UCSD-AML1 (cell line): ENCODE measurements around the gene ITPR1.
A peak's percentile ranks its signal among the peaks of the same experiment; 100 is the strongest.
"Not testable (repeated sequence)": the region's sequence is repeated elsewhere in the genome, so short reads cannot be mapped to it uniquely, and the experiment has no call there.

Experiments
- DNase-seq: peaks from one replicate; lab custom pipeline; 2025; ENCODE audit not compliant: unreplicated experiment; lab: John Stamatoyannopoulos, UW

Gene ITPR1

DNA sequence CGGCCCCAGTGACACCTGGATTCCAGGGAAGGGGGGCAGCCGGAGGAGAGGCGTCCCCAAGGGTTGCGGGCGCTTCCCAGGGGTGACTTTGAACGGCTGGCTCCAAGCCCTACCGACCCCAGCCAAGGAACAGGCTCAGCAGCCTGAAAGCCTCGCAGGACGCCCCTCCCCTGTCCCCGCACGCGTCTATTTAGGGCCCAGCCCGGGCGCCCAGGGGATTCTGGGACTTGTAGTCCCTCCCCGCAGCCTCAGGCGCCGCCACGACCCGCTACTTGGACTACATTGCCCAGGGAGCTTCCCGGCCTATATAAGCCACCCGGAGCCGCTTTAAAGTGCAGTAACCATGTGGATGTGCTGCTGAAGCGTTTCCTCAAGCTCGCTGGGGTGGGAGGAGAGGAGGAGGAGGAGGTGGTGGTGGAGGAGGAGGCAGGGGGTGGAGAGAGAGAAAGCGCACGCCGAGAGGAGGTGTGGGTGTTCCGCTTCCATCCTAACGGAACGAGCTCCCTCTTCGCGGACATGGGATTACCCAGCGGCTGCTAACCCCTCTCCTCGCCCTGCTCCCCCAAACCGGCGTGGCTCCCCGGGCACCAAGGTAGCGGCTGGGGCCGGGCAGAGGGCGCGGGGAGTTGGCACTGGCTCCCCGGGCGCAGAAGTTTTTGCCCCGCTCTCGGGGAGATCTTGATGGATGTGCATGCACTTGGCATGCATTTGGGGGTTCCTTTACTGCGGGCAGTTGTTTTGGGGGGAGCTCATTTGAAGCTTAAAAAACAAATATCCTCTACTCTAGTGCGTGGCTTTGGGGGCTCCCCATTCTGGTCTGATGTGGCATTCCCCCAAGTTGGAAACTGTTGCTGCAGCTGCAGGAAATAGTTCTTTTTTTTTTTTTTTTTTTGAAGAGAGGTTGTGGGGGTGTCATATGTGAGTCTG is at the start of gene ITPR1:
ITPR1 (plus strand) TSS at position 335 of the 927 bp plus-strand sequence. CDS start 23,144 bp downstream, outside the sequence.
- peak; percentile 99 for DNase-seq

DNA sequence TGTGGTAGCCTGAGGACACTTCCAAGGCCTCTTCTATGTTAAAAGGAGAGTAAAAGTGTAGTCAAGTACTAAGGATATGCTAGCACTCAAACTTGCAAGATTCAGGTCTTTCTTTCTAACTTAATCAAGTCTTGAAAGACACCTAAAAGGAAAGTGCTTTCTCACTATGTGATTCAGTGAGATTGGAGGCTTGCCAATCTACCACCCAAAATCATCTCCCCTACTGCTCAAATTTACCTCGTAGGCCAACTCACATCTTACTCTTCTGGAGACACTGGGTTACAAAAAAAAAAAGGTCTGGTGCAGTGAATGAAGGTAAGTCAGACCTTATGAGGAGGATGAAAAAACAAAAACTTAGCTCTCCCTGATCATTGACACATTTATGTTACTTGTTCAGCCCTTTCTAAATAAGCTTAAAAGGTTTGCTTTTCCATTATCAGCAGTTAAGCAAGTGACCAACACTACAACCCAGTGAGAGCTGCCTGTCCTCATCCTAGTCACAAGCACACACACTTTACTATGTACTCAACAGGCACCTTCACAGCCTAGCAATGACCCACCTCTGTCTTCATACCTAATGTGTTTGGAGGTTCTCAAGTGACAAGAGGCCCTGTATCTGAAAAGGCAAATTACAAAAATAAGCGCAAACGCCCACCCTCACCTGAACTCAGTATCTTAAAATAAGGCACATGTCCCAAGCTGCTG is 45.7 kb upstream of the ITPR1 start:
- DNase-seq = no peak

DNA sequence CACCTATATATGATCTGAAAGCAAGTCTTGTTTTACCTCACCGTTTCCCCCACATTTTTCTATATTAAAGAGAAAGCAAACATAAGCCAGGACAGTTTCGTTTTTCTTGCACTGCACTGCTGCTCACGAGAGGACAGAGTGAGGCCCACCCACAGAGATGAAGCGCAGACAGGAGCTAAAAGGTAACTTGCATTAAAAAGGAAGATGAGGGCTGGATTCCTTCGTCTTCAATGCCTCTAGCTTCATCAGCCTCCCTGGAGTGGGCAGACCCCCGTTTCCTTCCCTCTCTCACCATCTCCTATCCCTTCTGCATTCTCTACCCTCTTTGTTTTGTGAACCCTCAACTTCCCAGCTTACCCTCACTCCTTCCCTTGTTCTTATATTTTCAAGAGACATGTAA is 45.0 kb upstream of the ITPR1 start:
- no peak for DNase-seq

DNA sequence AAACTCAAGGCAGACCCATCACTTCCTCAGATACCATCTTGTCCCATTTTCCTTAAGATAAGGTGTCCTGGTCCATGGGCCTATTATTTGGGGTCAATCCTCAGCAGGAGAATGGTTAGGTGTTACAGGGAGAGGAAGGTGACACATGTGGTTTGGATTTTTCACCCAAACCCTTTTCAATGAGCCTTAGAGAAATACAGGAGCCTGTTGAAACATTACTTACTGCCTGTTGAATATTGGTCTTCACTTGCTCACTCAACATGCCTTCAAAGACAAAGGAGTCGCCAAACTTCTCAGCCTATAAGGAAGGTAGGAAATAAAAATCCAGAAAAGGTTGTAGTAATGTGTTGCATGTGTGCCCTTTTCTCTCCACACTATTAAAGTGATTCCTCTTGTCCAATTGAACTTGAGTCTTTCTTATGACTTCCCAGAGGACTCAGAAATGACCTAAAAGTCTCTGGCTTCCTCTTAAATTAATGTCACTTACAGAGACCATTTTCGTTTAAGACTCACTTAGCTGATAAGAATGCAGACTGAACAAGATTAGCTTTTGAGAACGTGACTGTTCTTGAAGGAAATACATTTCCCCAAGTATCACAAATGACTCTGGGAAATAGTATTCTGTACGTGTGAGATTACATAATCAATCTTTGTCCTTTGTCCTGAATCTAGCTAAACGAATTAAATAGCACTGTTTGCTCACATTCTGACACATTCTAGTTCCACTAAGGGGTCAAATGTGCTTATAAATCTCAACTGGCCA is 43.9 kb upstream of the ITPR1 start:
- no peak for DNase-seq

DNA sequence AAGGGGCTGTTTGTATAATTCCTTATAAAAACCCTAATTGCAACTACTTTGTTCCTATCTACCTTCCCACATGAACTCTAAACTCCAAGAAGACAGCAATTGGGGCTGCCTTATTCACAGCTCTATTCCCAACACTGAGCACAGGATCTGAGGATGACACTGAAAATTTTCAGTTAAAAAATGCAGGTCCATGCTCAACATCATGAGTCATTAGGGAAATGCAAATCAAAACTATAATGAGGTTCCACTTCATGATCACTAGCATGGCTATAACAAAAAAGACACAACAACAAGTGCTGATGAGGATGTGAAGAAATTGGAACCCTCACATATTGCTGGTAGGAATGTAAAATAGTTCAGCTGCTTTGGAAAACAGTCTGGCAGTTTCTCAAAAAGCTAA is 39.0 kb upstream of the ITPR1 start:
- DNase-seq = no peak

DNA sequence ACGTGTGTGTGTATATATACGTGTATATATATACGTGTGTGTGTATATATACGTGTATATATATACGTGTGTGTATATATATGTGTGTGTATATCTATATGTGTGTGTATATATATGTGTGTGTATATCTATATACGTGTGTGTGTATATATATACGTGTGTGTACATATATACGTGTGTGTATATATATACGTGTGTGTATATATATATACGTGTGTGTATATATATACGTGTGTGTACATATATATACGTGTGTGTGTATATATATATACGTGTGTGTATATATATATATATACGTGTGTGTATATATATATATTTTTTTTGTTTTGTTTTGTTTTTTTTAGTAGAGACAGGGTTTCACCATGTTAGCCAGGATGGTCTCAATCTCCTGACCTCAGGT is 36.4 kb upstream of the ITPR1 start:
- not testable (repeated sequence) for DNase-seq

DNA sequence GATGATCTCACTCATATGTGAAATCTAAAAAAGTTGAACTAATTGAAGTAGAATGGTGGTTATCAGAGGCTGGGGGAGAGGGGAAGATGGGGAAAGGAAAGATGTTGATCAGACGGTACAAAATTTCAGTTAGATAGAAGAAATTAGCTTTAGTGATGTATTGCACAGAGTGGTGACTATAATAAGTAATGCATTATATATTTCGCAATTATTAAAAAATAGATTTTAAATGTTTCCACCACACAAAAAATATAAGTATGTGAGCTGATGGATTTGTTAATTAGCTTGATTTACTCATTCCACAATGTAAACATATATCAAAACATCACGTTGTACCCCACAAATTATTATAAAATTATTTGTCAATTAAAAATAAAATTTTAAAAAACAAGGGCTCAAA is 34.2 kb upstream of the ITPR1 start:
- DNase-seq = no peak

DNA sequence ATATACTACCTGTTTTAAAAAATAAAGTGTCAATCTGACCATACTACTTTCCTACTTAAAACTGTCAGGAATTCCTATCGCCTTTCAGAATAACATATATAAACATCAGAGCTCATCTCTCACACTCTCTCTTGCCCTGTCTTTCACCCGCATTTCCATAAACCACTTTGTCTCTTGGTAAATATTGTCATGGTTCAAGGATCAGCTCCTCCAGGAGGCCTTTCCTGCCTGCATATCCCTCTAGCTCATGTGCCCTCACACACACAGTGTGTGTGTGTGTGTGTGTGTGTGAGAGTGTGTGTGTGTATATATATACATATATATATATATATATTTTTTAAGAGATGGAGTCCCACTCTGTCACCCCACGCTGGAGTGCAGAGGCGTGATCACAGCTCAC is 32.8 kb upstream of the ITPR1 start:
- DNase-seq = no peak

DNA sequence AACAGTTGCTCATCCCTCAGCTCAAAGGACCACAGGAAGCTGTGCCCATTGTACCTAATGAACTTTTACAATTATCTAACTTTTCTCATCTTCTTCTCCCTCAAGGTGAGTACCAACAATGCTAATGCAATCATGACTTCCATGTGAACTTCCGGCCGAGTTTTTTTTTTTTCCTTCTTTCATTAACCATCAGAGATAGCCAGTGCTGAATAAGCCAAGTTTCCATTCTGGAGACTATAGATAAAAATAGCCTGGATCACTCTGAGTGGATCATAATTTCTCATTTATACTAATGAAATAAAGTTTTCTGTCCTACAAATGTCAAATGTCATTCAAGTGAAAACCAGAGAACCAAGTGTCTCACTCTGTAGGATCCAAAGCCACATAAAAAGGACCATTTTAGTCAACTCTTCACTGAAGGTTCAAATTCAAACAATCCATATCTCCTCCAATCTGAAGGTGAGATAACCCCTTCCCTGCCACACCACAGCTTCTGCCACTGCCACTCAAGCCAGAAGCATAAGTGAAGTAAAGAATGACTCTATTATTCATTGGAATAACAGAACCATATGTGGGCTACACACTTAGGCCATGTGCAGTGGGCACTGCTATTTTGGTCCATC is 31.6 kb upstream of the ITPR1 start:
- DNase-seq = no peak

DNA sequence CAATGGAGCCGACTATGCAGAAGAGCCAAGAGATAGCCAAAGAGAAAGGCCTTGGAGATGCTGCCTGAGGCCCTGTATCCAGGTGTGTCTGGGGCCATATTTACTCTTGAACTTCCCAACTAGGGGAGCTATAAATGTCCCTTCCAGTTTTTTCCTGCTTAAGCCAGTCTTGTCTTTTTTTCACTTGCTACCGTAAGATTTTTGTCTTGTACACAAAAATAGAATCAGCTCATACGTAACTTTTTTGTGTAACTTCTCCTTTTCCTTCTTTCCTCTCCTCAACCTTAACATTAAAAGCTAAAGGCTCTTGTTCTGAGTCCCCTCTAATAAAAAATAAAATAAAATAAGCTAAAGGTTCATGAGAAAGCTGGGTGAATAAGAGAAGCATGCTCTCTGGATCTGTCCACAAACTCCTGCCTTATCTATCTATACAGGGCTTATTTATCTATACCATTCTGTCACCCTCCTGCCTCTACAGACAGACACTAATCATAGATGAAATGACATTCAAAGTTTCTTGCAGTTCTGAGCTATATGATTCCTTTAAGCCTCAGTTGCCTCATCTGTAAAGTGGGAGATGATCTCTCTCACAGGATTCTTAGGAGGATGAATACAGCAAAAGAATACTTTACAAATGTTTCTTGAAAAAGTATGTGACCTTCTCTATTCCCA is 30.6 kb upstream of the ITPR1 start:
- no peak for DNase-seq

DNA sequence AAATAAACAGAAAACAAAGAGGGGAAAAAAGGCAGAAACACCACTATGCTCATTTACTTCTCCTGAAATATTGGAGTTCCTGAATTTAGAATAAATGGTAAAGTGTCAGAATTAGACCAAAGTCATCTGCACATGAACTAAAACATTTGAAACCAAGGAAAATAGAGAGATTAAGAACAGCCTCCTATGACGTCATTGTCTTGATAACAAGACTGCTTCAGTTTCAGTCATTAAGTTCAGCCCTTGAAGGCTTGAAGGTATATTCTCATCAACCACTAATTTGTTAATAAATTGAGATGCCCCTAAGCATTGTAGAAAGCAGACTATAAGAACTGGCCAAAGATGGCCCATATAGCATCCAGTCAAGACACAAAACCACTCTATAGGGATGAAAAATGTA is 28.6 kb upstream of the ITPR1 start:
- DNase-seq = no peak

DNA sequence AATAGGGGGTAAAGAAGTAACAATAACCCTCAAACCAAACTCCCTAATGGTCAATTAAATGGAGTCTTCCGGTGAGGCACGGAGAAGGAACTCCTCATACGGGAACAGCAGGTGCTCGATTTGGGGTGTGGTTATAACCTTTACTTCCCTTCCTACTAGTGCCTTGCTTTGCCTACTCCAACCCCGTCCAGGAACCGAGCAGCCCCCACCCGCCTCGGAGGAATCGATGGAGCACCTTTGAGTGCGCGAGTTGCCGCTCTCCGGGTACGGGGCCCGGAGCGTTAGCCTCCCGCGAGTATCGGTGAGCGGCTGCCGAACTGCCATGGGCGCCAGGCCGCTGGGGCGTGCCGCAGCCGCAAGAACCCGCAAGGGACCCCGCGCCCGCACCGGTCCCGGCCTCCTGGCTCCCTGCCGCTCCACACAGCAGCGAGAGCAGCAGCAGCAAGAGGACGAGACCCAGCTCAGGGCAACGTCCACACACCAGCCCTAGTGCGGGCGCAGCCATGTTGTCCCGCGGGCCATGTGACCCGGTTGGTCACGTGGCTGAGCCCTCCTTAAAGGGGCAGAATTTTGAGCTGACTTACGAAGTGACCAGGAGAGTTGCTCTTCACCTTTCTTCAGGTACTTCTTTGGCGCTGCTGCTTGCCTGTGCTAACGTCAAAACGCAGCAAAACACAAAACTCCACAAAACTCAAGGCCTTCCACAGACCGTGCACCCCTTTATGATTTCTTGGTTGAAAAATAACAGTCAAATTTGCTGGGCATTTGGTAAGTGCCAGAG is 26.2 kb upstream of the ITPR1 start, which contains the start of gene SUMF1:
SUMF1 (minus strand) TSS at position 529 of the 781 bp plus-strand sequence; CDS start at position 505, 24 bp downstream.
- DNase-seq = peak; percentile 71

DNA sequence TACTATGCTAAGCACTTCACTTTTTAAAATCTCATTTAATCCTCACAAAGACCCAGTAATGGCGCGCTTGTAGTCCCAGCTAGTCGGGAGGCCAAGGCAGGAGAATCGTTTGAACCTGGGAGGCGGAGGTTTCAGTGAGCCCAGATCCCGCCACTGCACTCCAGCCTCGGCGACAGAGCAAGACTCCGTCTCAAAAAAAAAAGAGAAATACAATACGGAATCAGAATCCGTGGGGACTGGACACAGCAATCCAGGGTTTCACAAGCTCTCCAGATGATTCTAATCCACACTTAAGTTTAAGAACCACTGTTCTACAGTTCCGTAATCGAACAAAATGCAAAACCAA is 25.7 kb upstream of the ITPR1 start:
- DNase-seq = no peak

DNA sequence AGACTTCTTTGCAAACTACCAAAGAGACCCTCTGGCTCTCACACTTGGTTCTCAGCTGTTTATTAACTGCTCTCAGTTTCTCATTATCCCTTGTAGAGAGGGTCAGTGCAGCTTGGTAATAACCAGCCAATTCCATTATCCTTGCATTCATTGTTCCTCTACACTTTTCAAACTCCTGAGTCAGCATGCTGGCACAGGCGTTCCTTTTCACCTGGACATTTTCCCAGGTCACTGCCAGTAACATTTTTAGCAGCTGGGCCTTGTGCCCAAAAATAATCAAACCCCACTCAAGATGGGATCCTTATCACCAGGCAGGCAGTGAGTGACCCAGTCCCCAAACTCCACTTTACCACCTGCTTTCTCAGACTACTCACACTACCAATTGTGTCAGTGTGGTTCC is 21.2 kb upstream of the ITPR1 start:
- no peak for DNase-seq

DNA sequence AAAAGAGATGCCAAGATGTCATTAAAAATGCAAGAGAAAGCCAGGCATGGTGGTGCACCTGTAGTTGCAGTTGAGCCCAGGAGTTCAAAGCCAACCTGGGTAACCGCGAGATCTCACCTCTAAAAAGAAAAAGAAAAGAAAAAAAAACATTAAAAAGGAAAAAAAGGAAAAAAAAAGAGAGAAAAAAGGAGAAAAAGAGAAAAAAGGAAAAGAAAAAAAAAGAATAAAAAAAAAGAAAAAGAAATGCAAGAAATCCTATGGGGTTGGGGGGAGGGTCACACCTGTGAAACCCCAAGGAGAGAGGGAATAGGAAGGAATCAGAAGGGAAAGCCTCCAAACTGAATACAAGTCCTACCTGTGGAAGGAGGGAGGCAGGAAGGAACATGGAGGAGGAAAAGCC is 20.8 kb upstream of the ITPR1 start:
- DNase-seq = no peak

DNA sequence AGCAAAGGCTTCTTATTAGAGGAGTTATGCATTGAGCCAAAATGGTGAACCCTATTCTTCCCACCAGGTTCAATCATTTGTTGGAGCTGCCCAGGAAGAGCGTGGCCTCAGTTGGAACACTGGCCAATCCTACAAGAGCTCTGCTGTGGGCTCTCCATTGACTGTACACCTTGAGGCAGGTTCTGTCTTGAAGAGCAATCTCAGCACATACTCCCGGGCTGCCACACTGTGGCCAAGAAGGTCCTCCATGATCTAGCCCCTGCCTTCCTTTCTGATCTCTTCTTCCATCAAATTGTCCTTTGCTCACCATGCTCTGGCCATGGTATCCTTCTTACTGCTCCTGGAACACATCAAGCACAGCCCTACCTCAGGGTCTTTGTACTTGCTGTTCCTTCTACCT is 20.4 kb upstream of the ITPR1 start:
- DNase-seq = no peak

DNA sequence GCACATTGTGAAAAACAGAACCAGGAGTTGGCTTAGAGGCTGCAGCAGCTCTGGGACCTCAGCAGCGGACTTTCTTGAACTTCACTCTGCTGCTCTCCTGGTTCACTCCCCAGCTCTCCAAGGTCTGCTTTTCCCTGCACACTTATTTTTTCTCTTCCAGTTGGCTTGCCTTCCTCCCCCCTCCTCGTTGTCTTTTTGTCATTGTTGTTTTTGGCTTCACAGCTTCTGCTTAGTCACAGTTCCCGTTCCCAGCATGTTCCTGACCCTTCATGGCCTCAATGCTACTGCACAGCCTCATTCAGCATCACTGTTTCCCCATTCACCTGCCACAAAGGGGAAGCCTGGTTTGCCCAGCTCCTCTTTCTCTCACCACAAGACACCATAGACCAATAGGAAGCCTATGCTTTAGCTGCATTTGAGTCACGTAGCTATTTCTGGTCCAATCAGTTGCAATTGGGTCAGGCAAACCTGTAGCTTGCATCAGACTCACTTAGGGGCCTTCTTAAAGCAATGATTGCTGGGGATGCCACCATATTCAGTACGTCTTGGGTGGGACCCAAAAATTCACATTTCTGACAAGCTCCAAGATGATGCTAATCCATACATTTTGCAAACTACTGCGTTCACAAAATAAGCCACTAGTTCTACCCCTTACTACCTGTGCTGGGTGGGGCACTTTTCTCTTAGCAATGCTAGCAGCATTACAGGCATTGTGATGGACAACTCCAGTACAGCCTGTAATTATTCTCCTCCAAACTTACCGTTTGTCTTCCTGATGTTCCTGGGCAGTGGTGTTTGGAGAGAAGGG is 18.3 kb upstream of the ITPR1 start:
- peak; percentile 62 for DNase-seq

DNA sequence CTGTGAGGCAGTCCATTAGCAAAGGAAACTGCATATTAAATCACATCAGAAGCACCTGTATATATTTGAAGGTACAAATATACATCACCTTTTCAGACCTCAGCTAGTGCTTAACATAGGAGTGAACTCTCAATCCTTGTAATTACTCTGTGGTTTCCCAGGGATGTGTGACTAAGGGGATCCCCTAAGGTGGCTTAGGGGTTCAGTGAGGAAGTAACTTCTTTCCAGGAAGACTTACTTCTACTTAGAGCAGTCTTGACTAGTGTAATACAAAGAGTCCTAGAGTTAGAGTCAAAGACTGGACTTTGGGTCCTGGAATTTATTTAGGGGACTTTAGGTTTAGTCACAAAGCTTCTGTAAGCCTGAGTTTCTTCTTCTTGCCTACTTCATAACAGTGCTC is 17.3 kb upstream of the ITPR1 start:
- no peak for DNase-seq

DNA sequence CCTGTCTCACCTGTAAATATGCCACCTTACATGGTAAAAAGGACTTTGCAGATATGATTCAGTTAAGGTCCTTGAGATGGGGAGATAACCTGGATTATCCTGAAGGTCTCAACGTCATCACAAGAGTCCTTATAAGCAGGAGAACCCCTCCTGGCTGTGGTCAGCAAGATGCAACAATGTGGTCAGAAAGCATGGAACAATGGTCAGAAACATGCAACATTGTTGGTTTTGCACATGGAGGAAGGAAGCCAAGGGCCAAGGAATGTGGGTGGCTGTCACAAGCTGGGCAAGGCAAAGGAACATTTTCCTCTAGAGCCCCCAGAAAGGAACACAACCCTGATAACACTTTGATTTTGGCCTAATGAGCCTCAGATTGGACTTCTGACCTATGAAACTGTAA is 16.7 kb upstream of the ITPR1 start:
- no peak for DNase-seq
